Lower leg skin (tissue), 3 donors: Measurements from ENCODE around the gene MT1F.

ENCODE experiments used
- CTCF ChIP-seq, 3 donors: fragments of 450-650 bp; IDR thresholded peaks; one replicate each; pipeline ENCODE4 v1.5.1; 2016; ENCODE audit warnings: antibody characterized with exemption in 3 of 3, mild to moderate bottlenecking in 3 of 3, moderate library complexity in 2 of 3
- POLR2A ChIP-seq, 2 donors: fragments of 450-650 bp; IDR thresholded peaks; one replicate each; pipeline ENCODE4 v1.6.1; 2016 to 2017; ENCODE audit warnings: antibody characterized with exemption in 2 of 2, mild to moderate bottlenecking in 1 of 2, moderate library complexity in 1 of 2

- TF ChIP-seq CTCF (IDR thresholded peaks at IDR 0.05) (no peak), POLR2A (IDR thresholded peaks at IDR 0.05) (no peak)
Observed at GRCh38 chr16:56625943-56626654, 31.7 kb upstream of the MT1F start.
